Astrocyte (in vitro differentiated cells and primary cell): Measurements from ENCODE around the gene KLK12. TPM values are rescaled to one million over a fixed set of nuclear protein-coding genes. Genes with fewer than 3 reads are reported as not detected.

Experiments
- DNase-seq: peaks from one replicate; pipeline ENCODE4 v3.0.0-alpha.2; 2010; ENCODE audit warnings: low read depth
- FAIRE-seq: peaks from 2 replicates; lab custom pipeline; 2011; peaks lifted over from hg19 to GRCh38; lab: Jason Lieb, UNC
- H2AFZ ChIP-seq: 2 replicates; pipeline ENCODE4 v1.6.0; 2012; ENCODE audit warnings: low read depth, low read length, inconsistent platforms
- H3K27ac ChIP-seq: 2 replicates; pipeline ENCODE4 v1.5.1; 2011; ENCODE audit warnings: low read depth, low read length, inconsistent platforms
- H3K27me3 ChIP-seq: 2 replicates; pipeline ENCODE4 v1.6.0; 2011; ENCODE audit warnings: low read length, inconsistent platforms; ENCODE audit not compliant: insufficient read depth
- H3K36me3 ChIP-seq: 2 replicates; pipeline ENCODE4 v1.5.1; 2011; ENCODE audit warnings: low read length, inconsistent platforms; ENCODE audit not compliant: insufficient read depth
- H3K4me1 ChIP-seq: 2 replicates; pipeline ENCODE4 v1.5.1; 2011; ENCODE audit warnings: low read length, inconsistent platforms; ENCODE audit not compliant: insufficient read depth
- H3K4me2 ChIP-seq: 2 replicates; pipeline ENCODE4 v1.6.0; 2012; ENCODE audit warnings: low read length, inconsistent platforms
- H3K4me3 ChIP-seq: 2 replicates; pipeline ENCODE4 v1.5.1; 2011; ENCODE audit warnings: low read depth, mild to moderate bottlenecking, low read length, inconsistent platforms; ENCODE audit not compliant: insufficient read depth
- H3K79me2 ChIP-seq: 2 replicates; pipeline ENCODE4 v1.6.0; 2012; ENCODE audit warnings: mild to moderate bottlenecking, low read length, inconsistent platforms; ENCODE audit not compliant: insufficient read depth
- H3K9ac ChIP-seq: 2 replicates; pipeline ENCODE4 v1.6.0; 2012; ENCODE audit warnings: mild to moderate bottlenecking, low read length, inconsistent platforms
- H3K9me3 ChIP-seq: 2 replicates; pipeline ENCODE4 v1.5.1; 2012; ENCODE audit warnings: low read depth, mild to moderate bottlenecking, low read length, inconsistent platforms; ENCODE audit not compliant: insufficient read depth
- H4K20me1 ChIP-seq: 2 replicates; pipeline ENCODE4 v1.6.0; 2012; ENCODE audit warnings: low read length, inconsistent platforms; ENCODE audit not compliant: insufficient read depth
- H3K27ac Mint-ChIP-seq: one replicate; pipeline ENCODE4 v1.8.0; 2021; ENCODE audit warnings: mild to moderate bottlenecking, mixed read lengths; ENCODE audit not compliant: unreplicated experiment
- H3K27me3 Mint-ChIP-seq: one replicate; pipeline ENCODE4 v1.8.0; 2021; ENCODE audit warnings: low read depth, mixed read lengths; ENCODE audit not compliant: unreplicated experiment
- H3K36me3 Mint-ChIP-seq: one replicate; pipeline ENCODE4 v1.8.0; 2021; ENCODE audit warnings: low read depth, mixed read lengths; ENCODE audit not compliant: unreplicated experiment
- H3K4me1 Mint-ChIP-seq: one replicate; pipeline ENCODE4 v1.8.0; 2021; ENCODE audit warnings: low read depth, mixed read lengths; ENCODE audit not compliant: unreplicated experiment
- H3K4me3 Mint-ChIP-seq: one replicate; pipeline ENCODE4 v1.8.0; 2021; ENCODE audit warnings: mild to moderate bottlenecking, moderate library complexity, mixed read lengths; ENCODE audit not compliant: unreplicated experiment
- H3K9me3 Mint-ChIP-seq: one replicate; pipeline ENCODE4 v1.8.0; 2021; ENCODE audit warnings: mild to moderate bottlenecking, mixed read lengths; ENCODE audit not compliant: unreplicated experiment
- EZH2 ChIP-seq: IDR thresholded peaks from 2 replicates; pipeline ENCODE4 v1.6.1; 2012; ENCODE audit warnings: mild to moderate bottlenecking, low read length, inconsistent platforms; ENCODE audit not compliant: insufficient read depth
- total RNA-seq: library from RNA; stranded (reverse); gene quantifications from 2 replicates; pipeline ENCODE4 v1.2.1, GENCODE V29; 2021
- TF ChIP-seq, protein P1 (sequence below): IDR thresholded peaks from 2 replicates; pipeline ENCODE4 v1.5.1; 2011; ENCODE audit warnings: low read depth, mild to moderate bottlenecking, inconsistent platforms, low read length, moderate library complexity; ENCODE audit not compliant: insufficient read depth

KLK12 gene
- total RNA-seq, 1 donor from 2014 or later: not detected

DNA sequence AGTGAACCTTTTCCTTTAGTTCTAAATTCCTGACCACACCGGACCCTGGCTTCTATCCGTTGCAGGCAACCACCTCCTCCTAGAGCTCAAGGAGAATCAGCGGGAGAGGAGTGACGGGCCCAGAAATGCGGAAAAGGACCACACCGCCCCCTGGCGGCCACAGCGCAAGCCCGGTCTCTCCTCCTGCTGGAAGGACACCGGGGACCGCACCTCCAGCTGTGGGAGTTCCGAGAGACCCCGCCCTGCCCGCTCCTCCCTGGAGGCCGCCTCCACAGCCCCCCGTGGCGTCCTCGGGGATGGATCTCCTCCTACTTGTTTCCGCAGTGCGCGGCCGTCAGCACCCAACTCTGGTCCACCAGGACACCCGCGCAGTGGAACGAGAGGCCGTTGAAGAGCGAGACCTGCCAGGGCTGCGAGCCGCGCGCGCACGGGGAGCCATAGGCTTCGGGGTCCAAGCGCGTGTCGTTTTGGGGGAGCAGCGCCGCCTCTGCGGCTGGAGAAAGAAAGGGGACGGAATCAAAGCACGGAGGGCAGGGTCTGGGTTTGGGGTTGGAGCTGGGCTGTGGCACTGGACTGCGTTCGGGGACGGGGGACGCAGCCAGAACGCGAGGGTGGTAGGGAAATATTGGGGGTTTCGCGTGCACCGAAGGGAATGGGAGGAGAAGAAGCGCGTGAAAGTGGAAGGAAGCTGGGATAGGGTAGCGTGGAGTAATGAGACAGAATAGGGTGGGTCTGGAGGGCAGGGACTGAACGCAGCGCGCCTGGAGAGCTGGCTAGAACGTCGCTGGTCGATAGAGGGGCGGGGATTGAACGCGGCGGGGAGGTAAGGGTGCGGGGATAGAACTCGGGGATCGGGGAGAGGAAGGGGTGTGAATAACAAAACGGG, 17.8 kb downstream of the KLK12 start:
- H3K27me3 ChIP-seq: peaks cover 5% of the 10 kb centered on the region
- H3K79me2 ChIP-seq: no peaks in the 10 kb centered on the region
- H2AFZ ChIP-seq: no peak overlapping the region
- no peaks in the 10 kb centered on the region for H3K4me1 ChIP-seq
- no peak for FAIRE-seq
- TF ChIP-seq, protein P1, sequence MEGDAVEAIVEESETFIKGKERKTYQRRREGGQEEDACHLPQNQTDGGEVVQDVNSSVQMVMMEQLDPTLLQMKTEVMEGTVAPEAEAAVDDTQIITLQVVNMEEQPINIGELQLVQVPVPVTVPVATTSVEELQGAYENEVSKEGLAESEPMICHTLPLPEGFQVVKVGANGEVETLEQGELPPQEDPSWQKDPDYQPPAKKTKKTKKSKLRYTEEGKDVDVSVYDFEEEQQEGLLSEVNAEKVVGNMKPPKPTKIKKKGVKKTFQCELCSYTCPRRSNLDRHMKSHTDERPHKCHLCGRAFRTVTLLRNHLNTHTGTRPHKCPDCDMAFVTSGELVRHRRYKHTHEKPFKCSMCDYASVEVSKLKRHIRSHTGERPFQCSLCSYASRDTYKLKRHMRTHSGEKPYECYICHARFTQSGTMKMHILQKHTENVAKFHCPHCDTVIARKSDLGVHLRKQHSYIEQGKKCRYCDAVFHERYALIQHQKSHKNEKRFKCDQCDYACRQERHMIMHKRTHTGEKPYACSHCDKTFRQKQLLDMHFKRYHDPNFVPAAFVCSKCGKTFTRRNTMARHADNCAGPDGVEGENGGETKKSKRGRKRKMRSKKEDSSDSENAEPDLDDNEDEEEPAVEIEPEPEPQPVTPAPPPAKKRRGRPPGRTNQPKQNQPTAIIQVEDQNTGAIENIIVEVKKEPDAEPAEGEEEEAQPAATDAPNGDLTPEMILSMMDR: no peak
- TF ChIP-seq EZH2: no peak
- H4K20me1 ChIP-seq: no peaks in the 10 kb centered on the region
- no peak overlapping the region for H3K4me3 ChIP-seq
- no peaks in the 10 kb centered on the region for H3K9me3 ChIP-seq
- no peak overlapping the region for H3K4me2 ChIP-seq
- H3K27ac ChIP-seq: no peak overlapping the region
- H3K36me3 ChIP-seq: no peaks in the 10 kb centered on the region
- peak overlapping the region; percentile 66 for H3K27ac Mint-ChIP-seq
- H3K9ac ChIP-seq: no peak overlapping the region
- H3K4me1 Mint-ChIP-seq: peaks cover 5% of the 10 kb centered on the region
- peaks cover 58% of the 10 kb centered on the region for H3K27me3 Mint-ChIP-seq
- H3K9me3 Mint-ChIP-seq: peaks cover 11% of the 10 kb centered on the region
- peak overlapping the region; percentile 79 for H3K4me3 Mint-ChIP-seq
- H3K36me3 Mint-ChIP-seq: no peaks in the 10 kb centered on the region
- no peak for DNase-seq

DNA sequence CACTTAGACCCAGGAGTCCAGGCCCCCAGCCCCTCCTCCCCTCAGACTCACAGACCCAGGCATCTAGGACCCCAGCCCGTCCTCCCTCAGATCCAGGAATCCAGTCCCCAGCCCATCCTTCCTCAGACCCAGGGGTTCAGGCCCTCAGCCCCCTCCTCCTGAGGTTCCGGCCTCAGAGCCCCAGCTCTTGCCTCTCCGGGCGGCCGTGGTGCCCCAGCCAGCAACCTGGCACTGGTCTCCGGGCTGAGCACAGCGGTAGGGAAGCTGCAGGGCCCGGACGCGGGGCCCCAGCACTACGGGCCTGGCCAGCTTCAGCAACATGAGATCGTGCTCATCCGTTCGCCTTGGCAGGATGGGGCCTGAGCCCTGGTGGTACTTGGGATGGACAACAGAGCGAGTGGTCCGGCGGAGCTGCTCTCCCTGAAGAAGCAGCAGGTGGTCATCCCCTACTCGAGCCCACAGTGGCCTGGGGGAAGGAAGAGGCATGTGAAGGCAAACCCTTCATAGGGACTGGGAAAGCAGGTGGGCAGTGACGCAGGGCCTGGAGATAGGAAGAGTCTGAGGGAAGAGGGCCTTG, 19.0 kb downstream of the KLK12 start:
- peaks cover 5% of the 10 kb centered on the region for H3K27me3 ChIP-seq
- no peaks in the 10 kb centered on the region for H3K36me3 ChIP-seq
- H3K36me3 Mint-ChIP-seq: no peaks in the 10 kb centered on the region
- no peaks in the 10 kb centered on the region for H4K20me1 ChIP-seq
- FAIRE-seq (no peak), DNase-seq (no peak)
- no peak overlapping the region for H3K4me2 ChIP-seq
- H2AFZ ChIP-seq: no peak overlapping the region
- no peak overlapping the region for H3K4me3 ChIP-seq
- H3K27me3 Mint-ChIP-seq: peaks cover 57% of the 10 kb centered on the region
- peaks cover 11% of the 10 kb centered on the region for H3K9me3 Mint-ChIP-seq
- no peak overlapping the region for H3K9ac ChIP-seq
- H3K4me1 Mint-ChIP-seq: peaks cover 5% of the 10 kb centered on the region
- no peak overlapping the region for H3K27ac ChIP-seq
- H3K27ac Mint-ChIP-seq: peak overlapping the region; percentile 87
- H3K9me3 ChIP-seq: no peaks in the 10 kb centered on the region
- TF ChIP-seq, protein P1: no peak
- TF ChIP-seq EZH2: no peak
- H3K4me1 ChIP-seq: no peaks in the 10 kb centered on the region
- H3K79me2 ChIP-seq: no peaks in the 10 kb centered on the region
- no peak overlapping the region for H3K4me3 Mint-ChIP-seq

DNA sequence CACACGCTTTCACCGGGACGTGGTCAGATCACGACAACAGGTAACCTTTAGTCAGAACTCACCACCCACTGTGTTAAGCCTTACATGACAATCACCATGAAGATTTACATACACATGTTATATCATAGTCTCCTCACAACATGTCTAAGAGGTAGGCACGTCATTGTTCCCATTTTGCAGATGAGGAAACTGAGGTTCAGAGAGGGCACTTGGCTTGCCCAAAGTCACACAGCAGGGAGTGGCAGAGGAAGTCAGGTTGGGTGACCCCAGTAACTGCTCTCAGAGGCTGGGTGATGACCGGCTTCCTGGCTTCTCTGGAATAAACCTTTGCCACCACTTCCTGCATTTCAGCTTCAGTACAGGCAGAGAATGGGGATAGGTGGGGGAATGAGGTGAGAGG, 20.6 kb downstream of the KLK12 start:
- Histone ChIP-seq H3K4me3 (no peak overlapping the region), H3K9ac (no peak overlapping the region), H3K27me3 (peaks cover 5% of the 10 kb centered on the region), H4K20me1 (no peaks in the 10 kb centered on the region), H3K9me3 (no peaks in the 10 kb centered on the region), H3K4me1 (no peaks in the 10 kb centered on the region), H3K4me2 (no peak overlapping the region), H3K79me2 (no peaks in the 10 kb centered on the region), H3K27ac (no peak overlapping the region), H3K36me3 (no peaks in the 10 kb centered on the region), H2AFZ (no peak overlapping the region)
- peaks cover 5% of the 10 kb centered on the region for H3K4me1 Mint-ChIP-seq
- peaks cover 62% of the 10 kb centered on the region for H3K27me3 Mint-ChIP-seq
- no peak overlapping the region for H3K4me3 Mint-ChIP-seq
- peaks cover 11% of the 10 kb centered on the region for H3K9me3 Mint-ChIP-seq
- H3K27ac Mint-ChIP-seq: no peak overlapping the region
- H3K36me3 Mint-ChIP-seq: no peaks in the 10 kb centered on the region
- DNase-seq: no peak
- no peak for FAIRE-seq
- TF ChIP-seq, protein P1: no peak
- TF ChIP-seq EZH2: no peak
